Panc1 (cell line): ENCODE measurements around the gene TRAF7. TPM values are rescaled to one million over a fixed set of nuclear protein-coding genes. Genes with fewer than 3 reads are reported as not detected.
"Not testable (repeated sequence)": the region's sequence is repeated elsewhere in the genome, so short reads cannot be mapped to it uniquely, and the experiment has no call there.

Experiments
- ATAC-seq: fragments of 200-7000 bp; cut with Tn5 transposase; 2 replicates; pipeline ENCODE4 v1.9.1; 2020; ENCODE audit warnings: mild to moderate bottlenecking, moderate library complexity
- BruUV-seq: library from RNA; stranded (reverse); fragments of 400-500 nt; replicated peaks from 2 replicates; lab custom pipeline; 2021; lab: Mats Ljungman, UMichigan
- CTCF ChIA-PET: fragments of 300-600 bp; sonication (Branson Sonifier 250); formaldehyde crosslinking; loops from one replicate; lab custom pipeline; 2022; ENCODE audit warnings: antibody characterized with exemption; lab: Charles Lee
- POLR2A ChIA-PET: fragments of 300-600 bp; sonication (Branson Sonifier 250); formaldehyde crosslinking; loops from one replicate; lab custom pipeline; 2022; ENCODE audit warnings: antibody characterized with exemption; lab: Charles Lee
- DNase-seq: peaks from one replicate; pipeline ENCODE4 v3.0.0-alpha.2; 2010; ENCODE audit warnings: low read depth, low spot score
- H3K27ac ChIP-seq: 2 replicates; pipeline ENCODE4 v1.5.1; 2011; ENCODE audit warnings: mild to moderate bottlenecking, low read length, inconsistent platforms
- H3K27me3 ChIP-seq: fragments of 200-500 bp; sonication (Bioruptor generic); 2 replicates; pipeline ENCODE4 v1.6.0; 2014; ENCODE audit warnings: low read length, inconsistent platforms; ENCODE audit not compliant: control insufficient read depth, insufficient read depth
- H3K36me3 ChIP-seq: fragments of 200-500 bp; sonication (Bioruptor generic); 2 replicates; pipeline ENCODE4 v1.5.1; 2014; ENCODE audit warnings: inconsistent platforms, mild to moderate bottlenecking, low read length, moderate library complexity; ENCODE audit not compliant: control insufficient read depth, insufficient read depth
- H3K4me1 ChIP-seq: 2 replicates; pipeline ENCODE4 v1.5.1; 2011; ENCODE audit warnings: inconsistent platforms, mild to moderate bottlenecking, low read length, moderate library complexity; ENCODE audit not compliant: control insufficient read depth, insufficient read depth
- H3K4me3 ChIP-seq, 2 experiments: 2 replicates each; pipeline ENCODE4 v1.5.1; 2011 to 2012; ENCODE audit warnings: low read depth in 2 of 2, low read length in 2 of 2, mild to moderate bottlenecking in 2 of 2, inconsistent platforms in 1 of 2, moderate library complexity in 1 of 2
- H3K9me3 ChIP-seq: fragments of 200-500 bp; sonication (Bioruptor generic); 2 replicates; pipeline ENCODE4 v1.5.1; 2014; ENCODE audit warnings: low read depth, mild to moderate bottlenecking, inconsistent platforms, low read length, moderate library complexity; ENCODE audit not compliant: control insufficient read depth, insufficient read depth
- CTCF ChIP-seq: fragments of 450-650 bp; IDR thresholded peaks from 2 replicates; pipeline ENCODE4 v1.5.1; 2017; ENCODE audit warnings: mild to moderate bottlenecking
- POLR2AphosphoS5 ChIP-seq: IDR thresholded peaks from 2 replicates; pipeline ENCODE4 v1.6.1; 2012; ENCODE audit warnings: mild to moderate bottlenecking, low read depth, low read length, moderate library complexity
- REST ChIP-seq, 2 experiments: IDR thresholded peaks; 2 replicates each; pipeline ENCODE4 v1.6.1; 2011 to 2012; ENCODE audit warnings: low read depth in 2 of 2, control low read depth in 1 of 2, low read length in 1 of 2, mild to moderate bottlenecking in 1 of 2, moderate library complexity in 1 of 2; ENCODE audit not compliant: insufficient read depth in 1 of 2
- SIN3A ChIP-seq: IDR thresholded peaks from 2 replicates; pipeline ENCODE4 v1.6.1; 2012; ENCODE audit warnings: low read depth, mild to moderate bottlenecking, low read length, moderate library complexity, borderline replicate concordance; ENCODE audit not compliant: insufficient read depth
- TCF7L2 ChIP-seq: IDR thresholded peaks from 2 replicates; pipeline ENCODE4 v1.6.1; 2011; ENCODE audit warnings: mild to moderate bottlenecking, low read depth, low read length, inconsistent platforms
- in situ Hi-C: cut with HindIII; loops from 2 replicates; pipeline ENCODE4 v1.10.0; 2016; ENCODE audit warnings: low sequenced_read_pairs, low pct_unique_long_range_greater_than_20kb
- intact Hi-C: fragments of 100-400 bp; cut with micrococcal nuclease; formaldehyde crosslinking; loops from one replicate; pipeline ENCODE4 v1.10.0; 2022; ENCODE audit not compliant: unreplicated experiment
- total RNA-seq: library from RNA; stranded (reverse); gene quantifications from one replicate; pipeline ENCODE4 v1.2.1, GENCODE V29; 2021; ENCODE audit not compliant: unreplicated experiment

The TRAF7 gene
- total RNA-seq, 1 experiment from 2014 or later: 108 TPM

GRCh38 chr16:2200313-2200712 is 44.7 kb downstream of the TRAF7 start:
- H3K27ac ChIP-seq: no peak overlapping the region
- no peaks in the 10 kb centered on the region for H3K9me3 ChIP-seq
- peaks cover 5% of the 10 kb centered on the region for H3K4me1 ChIP-seq
- ATAC-seq: no peak
- no TSS peak for BruUV-seq
- H3K27me3 ChIP-seq: no peaks in the 10 kb centered on the region
- TF ChIP-seq TCF7L2 (no peak), CTCF (no peak), SIN3A (no peak), REST (IDR thresholded peaks at IDR 0.05; ENCODE audit: insufficient read depth in 1 of 2, low read depth in 2 of 2, low read length in 1 of 2) (no peak), POLR2AphosphoS5 (no peak)
- no peaks in the 10 kb centered on the region for H3K36me3 ChIP-seq
- ChIA-PET CTCF (no interaction called here), POLR2A (interaction anchor here (0.5 kb wide), 1 partner anchor 49 kb away, joined by 4 read pairs; no protein-coding TSS in a partner anchor)
- no peak for DNase-seq
- in situ Hi-C loops (no loop called here), intact Hi-C loops (no loop called here)
- H3K4me3 ChIP-seq: no peak overlapping the region

GRCh38 chr16:2203119-2203688 is 47.6 kb downstream of the TRAF7 start:
- H3K27me3 ChIP-seq, BruUV-seq, intact Hi-C loops, ATAC-seq, DNase-seq, H3K4me3 ChIP-seq, CTCF ChIA-PET, H3K36me3 ChIP-seq, H3K4me1 ChIP-seq, H3K27ac ChIP-seq, in situ Hi-C loops, H3K9me3 ChIP-seq: not testable (repeated sequence)
- POLR2A ChIA-PET: interaction anchor here (0.7 kb wide), 3 partner anchors 12 to 243 kb away, joined by 3 to 5 read pairs (median 3); no protein-coding TSS in a partner anchor

GRCh38 chr16:2204416-2205103 is 49.0 kb downstream of the TRAF7 start:
- Histone ChIP-seq H3K27me3 (no peaks in the 10 kb centered on the region), H3K4me3 (peak overlapping the region; percentile 61 to 73), H3K4me1 (peaks cover 7% of the 10 kb centered on the region), H3K27ac (peak overlapping the region; percentile 93), H3K36me3 (no peaks in the 10 kb centered on the region; the same call in 1 of the 2 replicates), H3K9me3 (no peaks in the 10 kb centered on the region)
- DNase-seq: no peak
- TF ChIP-seq SIN3A (no peak), TCF7L2 (no peak), POLR2AphosphoS5 (no peak), CTCF (no peak), REST (IDR thresholded peaks at IDR 0.05; ENCODE audit: insufficient read depth in 1 of 2, low read depth in 2 of 2, low read length in 1 of 2) (no peak)
- CTCF ChIA-PET: no interaction called here
- TSS peak; percentile 83 for BruUV-seq
- POLR2A ChIA-PET: interaction anchor here (0.6 kb wide), 1 partner anchor 23 kb away, joined by 5 read pairs; no protein-coding TSS in a partner anchor
- in situ Hi-C loops: no loop called here
- intact Hi-C loops: no loop called here
- ATAC-seq: no peak
